ENCODE data around the gene AGO4. TPM values are rescaled to one million over a fixed set of nuclear protein-coding genes. Genes with fewer than 3 reads are reported as not detected.
"Not testable (repeated sequence)": the region's sequence is repeated elsewhere in the genome, so short reads cannot be mapped to it uniquely, and the experiment has no call there.

The AGO4 gene
- total RNA-seq, 1 donor from 2014 or later = 20.2 TPM

DNA sequence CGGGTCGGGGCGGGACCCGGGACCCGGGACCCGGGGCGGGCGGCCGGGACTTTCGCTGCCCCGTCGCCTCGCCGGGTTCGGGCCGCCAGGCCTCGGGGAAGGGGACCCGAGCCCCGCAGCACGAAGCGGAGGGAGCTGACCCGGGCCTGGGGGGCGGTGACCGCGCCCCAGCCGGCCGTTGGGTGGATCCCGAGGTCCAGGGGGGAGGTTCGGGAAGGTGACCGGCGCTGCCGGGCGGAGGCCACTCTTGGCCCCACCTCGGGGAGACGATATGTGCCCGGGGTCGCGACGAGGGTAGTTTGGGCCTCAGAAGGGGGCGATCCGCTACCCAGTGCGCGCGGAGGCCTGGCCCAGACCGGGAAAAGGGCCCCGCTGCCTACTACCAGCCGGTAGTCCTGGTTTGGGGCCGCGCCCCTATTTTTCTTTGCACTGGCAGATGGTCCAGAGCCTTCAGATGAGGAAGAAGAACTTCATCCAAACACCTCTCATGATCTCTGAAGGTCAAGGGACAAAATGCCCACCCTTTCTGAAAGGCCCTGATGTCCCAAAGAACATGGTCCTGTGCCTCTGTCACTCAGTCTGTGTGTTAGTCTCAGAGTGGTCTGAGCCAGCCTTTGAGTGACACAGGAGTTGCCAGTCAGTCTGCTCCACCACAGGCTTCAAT is 766 bp downstream of the AGO4 start:
- DNase-seq = peak; percentile 63
- intact Hi-C loops (cut with DNase I) = no loop called here

DNA sequence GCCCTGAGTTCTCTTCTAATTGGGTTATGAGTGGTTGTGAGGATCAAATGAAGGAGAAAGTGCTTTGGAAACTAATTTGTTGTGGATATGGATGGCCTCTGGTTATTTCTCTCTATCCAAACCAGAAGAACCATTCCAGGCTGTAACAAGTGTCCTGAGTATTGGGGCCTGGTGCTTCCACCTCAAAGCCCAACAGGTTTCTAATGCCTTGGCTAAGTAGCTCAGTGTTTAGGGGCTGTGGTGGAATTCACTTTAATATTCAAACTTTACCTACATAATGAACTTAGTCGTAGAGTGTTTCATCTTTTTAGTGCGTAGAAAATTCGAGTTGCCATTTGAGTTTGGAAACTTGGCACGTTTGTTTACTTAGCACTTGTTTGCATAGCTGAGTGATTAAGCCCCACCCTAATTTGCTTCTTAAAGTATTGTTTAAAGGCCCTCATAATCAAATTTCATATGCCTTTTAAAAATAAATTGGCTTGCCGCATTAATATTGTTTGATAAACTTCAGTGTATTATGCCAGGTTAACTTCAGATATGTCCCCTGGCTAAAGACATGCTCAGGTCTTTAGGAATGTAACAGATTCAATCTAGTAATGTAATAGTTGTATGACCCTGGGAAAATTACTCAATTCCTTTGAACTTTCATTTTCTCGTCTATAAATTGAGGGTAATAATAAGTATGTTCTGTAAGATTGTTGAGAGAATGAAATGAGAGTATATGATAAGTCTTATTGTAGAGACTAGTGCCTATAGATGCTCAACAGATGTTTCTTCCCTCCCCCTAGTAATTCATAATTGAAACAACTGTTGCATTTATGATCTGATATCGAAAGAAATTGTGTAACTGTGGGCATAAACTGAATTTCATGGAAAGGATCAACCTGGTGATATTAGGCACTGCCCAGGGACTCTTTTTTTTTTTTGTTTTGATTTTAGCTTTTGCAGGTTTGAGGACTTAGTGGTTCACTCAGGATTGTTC is 1.6 kb downstream of the AGO4 start:
- DNase-seq (no peak), ATAC-seq (ENCODE audit: poor library complexity) (no peak)
- intact Hi-C loops (cut with DNase I) = no loop called here

More for the DNA sequence above, 766 bp downstream of the AGO4 start:
- peak; percentile 65 for ATAC-seq (ENCODE audit: poor library complexity)

DNA sequence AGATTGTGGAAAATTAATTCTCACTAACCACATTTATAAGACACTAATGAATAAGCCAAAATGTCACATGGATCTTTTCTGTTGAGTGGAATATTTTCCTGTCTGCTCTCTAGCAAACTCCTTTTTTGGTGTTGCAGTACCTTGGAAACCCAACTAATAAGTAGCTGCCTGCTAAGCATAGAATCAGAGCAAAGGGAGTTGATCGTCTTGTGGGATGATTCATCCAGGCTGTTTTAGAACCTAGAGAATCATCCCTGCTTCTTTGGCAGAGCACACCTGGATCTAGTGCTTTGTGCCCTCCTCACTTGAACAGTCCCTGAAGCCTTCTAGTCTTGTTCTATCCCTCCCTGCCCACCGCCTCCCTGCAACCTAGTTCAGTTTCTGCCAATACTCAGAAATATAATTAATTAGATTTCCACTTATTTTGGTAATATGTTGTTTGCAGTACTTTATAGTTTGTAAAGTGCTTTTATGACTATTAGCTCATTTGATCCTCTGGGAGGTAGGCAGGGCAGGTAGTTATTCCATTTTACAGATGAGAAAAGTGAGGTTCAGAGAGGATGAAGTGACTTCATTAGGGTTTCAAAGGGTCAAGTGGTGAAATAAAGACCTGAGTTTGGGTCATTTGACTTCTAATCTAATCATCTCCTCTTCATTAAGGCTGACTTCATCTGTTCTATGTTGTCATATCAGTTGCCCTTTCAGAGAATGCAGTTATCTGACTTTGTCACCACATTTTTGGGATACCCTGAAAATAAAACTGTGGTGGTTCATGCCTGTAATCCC is 2.5 kb downstream of the AGO4 start:
- intact Hi-C loops (cut with DNase I) = no loop called here
- no peak for DNase-seq
- no peak for ATAC-seq (ENCODE audit: poor library complexity)

DNA sequence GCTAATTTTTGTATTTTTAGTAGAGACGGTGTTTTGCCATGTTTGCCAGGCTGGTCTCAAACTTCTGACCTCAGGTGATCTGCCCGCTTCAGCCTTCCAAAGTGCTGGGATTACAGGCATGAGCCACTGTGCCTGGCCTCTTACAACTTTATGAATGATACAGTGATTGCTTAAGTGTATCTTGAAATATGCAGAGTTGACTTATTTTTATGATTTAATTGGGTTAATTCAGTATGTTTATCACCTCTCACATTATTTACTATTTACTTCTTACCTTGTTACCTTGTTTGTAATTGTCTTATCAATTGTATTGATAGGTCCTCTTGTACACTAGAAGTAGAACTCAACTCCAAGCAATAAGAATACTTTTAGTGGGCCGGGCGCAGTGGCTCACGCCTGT is 4.9 kb downstream of the AGO4 start:
- DNase-seq; ATAC-seq (ENCODE audit: poor library complexity); intact Hi-C loops (cut with DNase I): not testable (repeated sequence)

DNA sequence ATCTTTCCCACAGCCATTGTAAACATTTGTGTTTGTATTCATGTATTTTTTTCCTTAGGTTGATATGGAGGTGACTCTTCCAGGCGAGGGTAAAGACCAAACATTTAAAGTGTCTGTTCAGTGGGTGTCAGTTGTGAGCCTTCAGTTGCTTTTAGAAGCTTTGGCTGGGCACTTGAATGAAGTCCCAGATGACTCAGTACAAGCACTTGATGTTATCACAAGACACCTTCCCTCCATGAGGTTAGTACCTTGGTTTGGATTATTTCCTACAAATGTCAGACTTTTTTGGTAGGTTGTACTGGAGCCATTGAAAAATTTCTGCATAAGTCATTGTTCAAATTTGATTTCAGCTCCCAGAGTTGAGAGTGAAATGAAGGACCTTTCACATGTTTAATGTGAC is 17.4 kb downstream of the AGO4 start:
- no peak for ATAC-seq (ENCODE audit: poor library complexity)
- intact Hi-C loops (cut with DNase I) = no loop called here
- no peak for DNase-seq

DNA sequence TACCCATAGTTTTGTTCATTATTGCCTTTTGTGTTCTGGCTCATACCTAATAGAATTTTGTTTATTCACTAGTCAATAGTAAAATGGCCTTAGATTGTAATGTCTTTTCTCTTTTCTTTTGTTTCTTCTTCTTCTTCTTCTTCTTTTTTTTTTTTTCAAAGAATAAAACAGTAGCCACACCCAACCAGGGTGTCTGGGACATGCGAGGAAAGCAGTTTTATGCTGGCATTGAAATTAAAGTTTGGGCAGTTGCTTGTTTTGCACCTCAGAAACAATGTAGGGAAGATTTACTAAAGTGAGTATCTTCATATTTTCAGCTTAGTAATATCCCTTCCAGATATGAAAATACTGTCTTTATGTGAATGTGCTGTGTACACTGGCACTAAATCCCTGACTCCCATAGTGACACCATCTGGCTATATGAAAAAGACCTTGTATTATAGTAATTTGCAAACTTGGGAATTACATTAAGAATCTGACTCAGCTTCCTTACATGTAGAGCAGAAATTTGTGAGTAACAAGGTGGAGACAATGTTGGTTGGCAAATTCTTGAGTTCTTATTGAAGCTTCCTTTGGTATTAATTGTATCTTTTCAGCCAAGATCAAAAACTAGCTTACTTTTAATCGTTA is 24.6 kb downstream of the AGO4 start:
- intact Hi-C loops (cut with DNase I) = no loop called here
- ATAC-seq (ENCODE audit: poor library complexity) = no peak
- DNase-seq = no peak

DNA sequence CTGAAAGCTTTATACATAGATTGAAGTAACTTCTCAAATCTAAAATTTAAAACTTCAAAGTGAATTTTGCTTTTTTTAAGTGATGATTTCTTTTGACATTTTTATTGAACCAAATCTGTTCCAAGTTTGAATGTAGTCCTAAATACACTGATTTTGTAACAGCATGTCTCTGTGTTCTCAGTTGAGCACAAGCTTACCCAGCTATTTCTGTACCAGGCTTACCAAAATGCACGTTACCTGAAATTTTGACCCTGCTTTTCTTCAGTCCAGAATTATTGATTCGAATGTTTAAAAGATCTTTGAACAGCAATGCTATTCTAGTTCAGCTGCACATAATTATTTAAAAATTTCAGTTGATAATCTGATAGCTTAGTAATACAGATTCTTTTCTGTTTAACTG is 25.6 kb downstream of the AGO4 start:
- no peak for DNase-seq
- no peak for ATAC-seq (ENCODE audit: poor library complexity)
- intact Hi-C loops (cut with DNase I) = no loop called here

DNA sequence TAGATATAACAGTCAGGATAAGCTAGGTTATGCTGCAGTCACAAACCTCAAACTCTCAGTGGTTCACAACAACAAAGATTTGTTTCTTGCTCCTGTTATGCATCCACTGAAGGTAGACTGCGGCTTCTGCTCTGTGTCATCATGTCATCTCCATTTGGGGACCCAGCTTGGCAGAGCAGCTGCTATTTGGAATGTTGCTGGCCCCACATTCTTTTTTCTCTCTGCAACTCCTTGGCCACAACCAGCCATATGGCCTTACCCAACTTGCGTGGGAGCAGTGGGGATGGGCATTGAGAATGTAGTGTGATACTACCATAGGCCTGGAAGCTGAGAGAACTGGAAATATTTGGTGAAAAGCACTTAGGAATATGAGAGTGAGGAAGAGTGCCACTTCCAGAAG is 26.4 kb downstream of the AGO4 start:
- ATAC-seq (ENCODE audit: poor library complexity) = no peak

DNA sequence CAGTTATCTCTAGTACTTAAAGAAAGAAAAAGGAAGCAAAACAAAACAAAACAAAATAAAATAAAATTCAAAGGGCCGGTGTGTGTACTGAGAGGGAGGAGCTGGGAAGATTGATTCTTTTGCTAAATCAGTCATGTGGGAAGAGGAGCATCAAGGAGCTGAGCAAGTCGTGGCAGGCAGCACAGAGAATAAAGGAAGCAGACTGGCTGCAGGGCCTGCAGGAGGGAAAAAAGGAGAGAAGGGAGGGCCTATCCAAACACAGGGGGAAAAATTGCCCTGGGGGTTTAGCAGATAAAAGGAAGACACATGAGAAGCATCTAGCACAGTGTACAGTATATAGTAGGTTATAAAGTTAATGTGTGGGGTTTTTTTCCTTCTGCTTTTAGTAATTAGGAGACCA is 27.6 kb downstream of the AGO4 start:
- intact Hi-C loops (cut with DNase I) = no loop called here
- no peak for ATAC-seq (ENCODE audit: poor library complexity)
- no peak for DNase-seq

More for the DNA sequence above, 26.4 kb downstream of the AGO4 start:
- DNase-seq = no peak
- intact Hi-C loops (cut with DNase I) = no loop called here

DNA sequence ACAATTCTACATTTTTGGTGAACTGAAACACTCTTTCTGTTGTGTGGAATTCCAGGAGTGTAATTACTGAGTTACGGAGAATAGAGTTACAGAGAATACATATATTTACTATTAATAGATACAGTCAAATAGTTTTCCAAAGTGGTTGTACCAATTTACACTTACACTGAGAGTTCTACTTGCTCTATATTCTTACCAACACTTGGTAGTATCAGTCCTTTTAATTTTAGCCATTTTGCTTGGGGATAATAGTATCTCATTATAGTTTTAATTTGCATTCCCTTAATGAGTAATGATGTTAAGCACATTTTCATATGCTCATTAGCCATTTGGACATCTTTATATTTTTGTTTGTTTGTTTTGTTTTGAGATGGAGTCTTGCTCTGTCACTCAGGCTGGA is 28.9 kb downstream of the AGO4 start:
- DNase-seq (no peak), ATAC-seq (ENCODE audit: poor library complexity) (no peak)
- intact Hi-C loops (cut with DNase I) = no loop called here

DNA sequence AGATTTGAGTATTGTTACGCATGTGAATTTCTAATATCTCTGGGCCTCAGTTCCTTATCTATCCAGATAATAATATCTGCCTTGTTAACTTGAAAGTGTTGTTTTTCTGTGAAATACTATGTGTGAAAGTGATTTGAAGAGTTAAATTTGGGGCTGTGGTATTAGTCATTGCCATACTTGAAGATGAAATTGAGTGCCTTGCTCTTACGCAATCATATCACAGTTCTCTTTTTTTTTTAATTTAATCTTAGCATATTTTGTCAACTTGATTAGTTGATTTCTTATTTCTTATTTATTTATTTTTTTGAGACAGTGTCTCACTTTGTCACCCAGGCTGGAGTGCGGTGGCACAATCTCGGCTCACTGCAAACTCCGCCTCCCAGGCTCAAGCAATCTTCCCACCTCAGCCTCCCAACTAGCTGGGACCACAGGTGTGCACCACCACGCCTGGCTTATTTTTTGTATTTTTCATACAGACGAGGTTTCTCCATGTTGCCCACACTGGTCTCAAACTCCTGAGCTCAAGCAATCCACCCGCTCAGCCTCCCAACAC is 31.0 kb downstream of the AGO4 start:
- ATAC-seq (ENCODE audit: poor library complexity) (no peak), DNase-seq (no peak)
- intact Hi-C loops (cut with DNase I) = no loop called here

DNA sequence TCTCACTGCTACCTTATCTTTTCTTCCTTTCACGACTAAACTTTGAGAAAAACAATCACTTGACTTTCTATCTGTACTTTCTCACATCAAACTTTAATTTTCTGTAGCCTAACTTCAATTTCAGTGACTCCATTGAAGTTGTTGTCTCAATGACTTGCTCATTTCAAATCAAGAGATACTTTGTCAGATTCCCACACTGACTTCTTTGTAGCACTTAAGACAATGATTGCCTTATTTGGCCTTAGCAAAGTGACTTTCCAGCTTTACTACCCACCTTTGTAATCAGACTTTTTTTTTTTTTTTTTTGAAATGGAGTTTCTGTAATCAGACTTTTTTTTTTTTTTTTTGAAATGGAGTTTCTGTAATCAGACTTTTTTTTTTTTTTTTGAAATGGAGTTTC is 37.0 kb downstream of the AGO4 start:
- no peak for ATAC-seq (ENCODE audit: poor library complexity)
- intact Hi-C loops (cut with DNase I) = no loop called here
- DNase-seq = no peak

DNA sequence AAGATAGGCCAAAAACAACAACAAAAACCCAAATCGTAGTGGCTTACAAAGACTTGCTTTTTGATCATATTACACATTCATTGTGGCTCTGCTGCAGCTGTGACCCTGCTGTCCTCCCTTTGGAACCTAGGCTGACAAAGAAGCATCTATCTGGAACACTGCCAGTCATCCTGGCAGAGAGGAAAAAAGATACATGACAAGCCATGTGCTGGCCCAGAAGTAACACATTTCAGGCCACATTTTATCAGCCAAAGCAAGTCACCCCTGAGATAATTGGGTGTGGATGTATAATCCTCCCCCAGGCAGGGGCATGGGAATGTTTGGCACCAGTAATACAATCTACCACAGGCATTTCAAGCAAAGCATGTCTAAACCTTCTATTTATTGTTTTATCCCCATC is 38.0 kb downstream of the AGO4 start:
- intact Hi-C loops (cut with DNase I) = no loop called here
- DNase-seq = no peak
- ATAC-seq (ENCODE audit: poor library complexity) = peak; percentile 39

DNA sequence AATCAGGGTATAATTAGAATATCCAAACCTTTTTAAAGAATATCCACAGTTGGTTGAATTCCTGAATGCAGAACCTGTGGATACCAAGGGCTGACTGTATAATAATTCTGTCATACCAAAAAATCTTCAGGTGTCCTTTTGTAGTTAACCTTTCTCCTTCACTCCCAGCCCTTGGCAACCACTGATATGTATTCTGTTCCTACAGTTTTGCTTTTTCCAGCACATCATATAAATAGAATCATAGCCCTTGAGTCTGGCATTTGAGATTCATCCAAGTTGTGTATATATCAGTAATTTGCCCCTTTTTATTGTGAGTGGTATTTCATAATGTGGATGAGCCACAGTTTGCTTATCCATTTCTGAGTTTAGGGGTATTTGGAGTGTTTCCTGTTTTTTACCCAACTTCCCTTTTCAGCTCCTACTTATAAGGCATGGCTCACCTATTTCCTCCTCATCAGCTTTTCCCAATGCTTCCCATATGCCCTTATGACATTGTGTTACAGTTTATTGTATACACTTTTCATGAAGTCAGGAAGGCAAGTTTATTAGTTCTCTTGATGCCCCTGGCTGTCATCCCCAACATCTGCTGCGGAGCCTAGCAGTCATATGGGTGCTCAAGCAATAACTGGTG is 40.2 kb downstream of the AGO4 start:
- DNase-seq (no peak), ATAC-seq (ENCODE audit: poor library complexity) (peak; percentile 47)
- intact Hi-C loops (cut with DNase I) = no loop called here

DNA sequence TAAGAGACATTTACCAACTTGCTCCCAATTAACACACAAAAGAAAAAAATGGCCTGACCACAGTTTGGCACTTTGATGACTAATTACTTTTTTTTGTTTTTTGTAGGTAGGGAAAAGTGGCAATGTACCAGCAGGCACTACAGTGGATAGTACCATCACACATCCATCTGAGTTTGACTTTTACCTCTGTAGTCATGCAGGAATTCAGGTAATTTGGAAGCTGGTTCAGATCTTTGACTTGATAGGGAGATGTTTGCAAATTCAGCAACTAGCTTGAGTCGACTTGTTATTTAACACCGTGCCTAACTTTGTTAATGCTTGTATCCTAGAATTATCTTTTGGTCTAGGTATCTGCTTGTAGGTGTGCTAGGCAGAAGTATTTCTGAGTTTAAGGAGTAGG is 42.2 kb downstream of the AGO4 start:
- DNase-seq (no peak), ATAC-seq (ENCODE audit: poor library complexity) (no peak)
- intact Hi-C loops (cut with DNase I) = no loop called here

DNA sequence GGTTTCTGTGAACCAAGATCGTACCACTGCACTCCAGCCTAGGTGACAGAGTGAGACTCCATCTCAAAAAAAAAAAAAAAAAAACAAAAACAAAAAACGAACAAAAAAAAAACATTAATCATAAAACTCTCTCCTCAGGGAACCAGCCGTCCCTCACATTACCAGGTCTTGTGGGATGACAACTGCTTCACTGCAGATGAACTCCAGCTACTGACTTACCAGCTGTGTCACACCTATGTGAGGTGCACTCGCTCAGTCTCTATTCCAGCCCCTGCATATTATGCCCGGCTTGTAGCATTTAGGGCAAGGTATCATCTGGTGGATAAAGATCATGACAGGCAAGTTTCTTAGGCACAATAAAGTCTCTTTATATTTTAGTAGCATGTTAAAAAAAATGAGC is 42.9 kb downstream of the AGO4 start:
- ATAC-seq (ENCODE audit: poor library complexity) = no peak
- intact Hi-C loops (cut with DNase I) = no loop called here
- no peak for DNase-seq

DNA sequence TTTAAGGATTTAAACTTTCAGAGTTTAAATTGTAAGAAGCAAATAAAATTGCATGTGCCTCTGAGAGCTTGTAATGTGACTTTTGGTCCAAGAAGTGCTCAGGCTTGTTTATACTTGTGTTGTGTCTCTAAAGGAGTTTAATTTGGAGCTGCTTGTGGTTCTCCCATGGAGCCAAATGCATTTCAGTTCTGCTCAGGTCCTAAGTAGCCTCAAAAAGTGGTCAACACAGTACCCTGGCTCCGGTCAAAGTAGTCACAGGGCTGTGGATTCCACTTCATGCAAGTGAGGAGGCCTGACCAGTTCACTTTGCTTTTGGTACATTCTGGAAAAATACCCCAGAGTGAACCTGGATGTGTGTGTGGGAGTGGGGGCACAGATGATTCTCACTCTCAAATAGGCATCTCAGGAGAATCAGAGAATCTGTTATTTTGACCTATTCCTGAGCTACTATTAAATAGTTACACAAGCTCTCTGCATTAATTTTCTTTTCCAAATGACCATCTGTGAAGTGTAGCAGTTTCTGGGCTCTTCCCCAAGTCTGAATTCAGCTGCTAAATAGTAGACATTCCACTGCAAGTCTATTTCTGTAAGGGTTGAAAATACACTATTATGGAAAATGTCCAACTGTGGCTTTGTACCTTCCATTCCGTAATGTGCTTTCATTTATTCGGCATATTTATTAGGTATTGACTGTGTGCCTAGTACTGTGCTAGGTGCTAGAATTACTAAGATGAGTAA is 43.5 kb downstream of the AGO4 start:
- ATAC-seq (ENCODE audit: poor library complexity) (peak; percentile 73), DNase-seq (no peak)
- intact Hi-C loops (cut with DNase I) = no loop called here

DNA sequence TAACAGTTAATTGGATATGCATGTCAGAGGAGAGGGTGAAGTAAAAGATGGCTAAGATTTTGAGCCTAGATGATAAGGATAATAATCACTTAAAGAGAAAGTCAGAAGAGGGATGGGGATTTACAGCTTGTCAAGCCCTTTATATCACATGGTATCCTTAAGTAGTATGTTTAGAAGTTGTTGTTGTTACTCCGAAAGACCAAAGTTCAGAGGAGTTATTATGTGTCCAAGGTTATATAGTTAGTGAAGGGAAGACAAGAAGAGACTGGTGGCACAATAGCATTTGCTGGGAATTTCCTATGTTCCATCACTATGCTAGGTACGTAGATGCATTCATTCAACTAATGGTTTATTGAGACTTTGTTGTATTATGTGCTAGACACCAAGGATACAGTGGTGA is 44.4 kb downstream of the AGO4 start:
- DNase-seq (no peak), ATAC-seq (ENCODE audit: poor library complexity) (no peak)
- intact Hi-C loops (cut with DNase I) = no loop called here
